ENCODE measurements around the gene LSAMP.

DNA sequence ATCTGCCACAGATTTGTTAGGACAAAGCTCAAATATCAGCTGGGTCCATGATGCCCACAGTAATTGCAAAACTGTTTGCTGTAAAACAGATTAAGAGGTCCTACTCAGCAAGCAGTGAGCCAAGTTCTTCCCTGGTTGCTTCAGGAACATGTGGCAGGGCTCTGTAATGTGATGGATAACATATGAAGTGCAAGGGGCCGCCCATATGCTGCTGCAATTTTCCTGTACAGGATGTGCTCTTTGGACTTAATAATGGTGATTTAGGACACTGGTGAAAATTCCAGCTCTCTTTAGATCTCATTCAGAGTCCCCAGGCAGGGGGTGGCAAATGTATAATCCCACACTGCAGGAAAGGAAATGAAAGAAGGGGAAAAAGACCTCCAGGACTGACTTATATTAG lies 289.4 kb downstream of the LSAMP start:
- no peak for TF ChIP-seq CTCF (IDR thresholded peaks at IDR 0.05)
- no peak for TF ChIP-seq EZH2phosphoT487 (IDR thresholded peaks at IDR 0.05)
- no peak for TF ChIP-seq EZH2 (IDR thresholded peaks at IDR 0.05)

All from neural progenitor cell (in vitro differentiated cells).